SK-N-MC (cell line): Measurements from ENCODE around the gene ZNF107.

Experiments used
- EZH2 ChIP-seq: fragments of 200-600 bp; sonication (generic); IDR thresholded peaks from one replicate; pipeline ENCODE4 v1.6.1; 2017; ENCODE audit warnings: antibody characterized with exemption
- POLR2AphosphoS5 ChIP-seq: IDR thresholded peaks from 2 replicates; pipeline ENCODE4 v1.6.1; 2012; ENCODE audit warnings: mild to moderate bottlenecking, low read depth, low read length, borderline replicate concordance

DNA sequence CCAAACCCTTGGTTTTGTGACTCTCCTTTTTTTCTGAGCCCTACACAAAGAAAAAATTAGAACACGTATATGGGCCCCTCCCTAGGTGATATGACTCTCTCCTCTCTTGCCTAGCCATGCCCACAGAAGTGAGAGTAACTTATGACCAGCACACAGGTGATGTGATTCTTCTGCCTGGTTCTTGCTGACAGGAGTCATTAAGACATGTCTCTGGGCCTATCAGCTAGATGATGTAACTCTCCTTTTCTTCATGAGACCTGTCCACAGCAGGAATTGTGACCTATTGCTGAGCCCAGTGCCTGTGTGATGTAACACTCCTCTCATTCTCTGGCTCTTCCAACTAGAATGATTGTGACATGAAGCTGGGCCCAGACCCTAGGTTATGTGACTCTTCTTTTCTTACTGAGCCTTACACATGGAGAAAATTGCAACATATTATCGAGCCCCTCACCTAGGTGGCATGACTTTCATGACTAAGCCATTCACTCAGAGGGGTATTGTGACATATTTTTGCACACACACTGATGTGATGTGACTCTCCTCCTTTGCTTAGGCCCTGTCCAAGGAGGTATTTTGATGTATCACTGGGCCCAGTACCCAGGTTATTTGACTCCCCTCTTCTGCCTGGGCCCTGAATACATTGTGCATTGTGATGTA, 31.4 kb upstream of the ZNF107 start:
- TF ChIP-seq POLR2AphosphoS5, result no peak
- no peak for TF ChIP-seq EZH2
